H9 (cell line): ENCODE measurements around the gene DUSP5. TPM values are rescaled to one million over a fixed set of nuclear protein-coding genes. Genes with fewer than 3 reads are reported as not detected.

ENCODE experiments used
- DNase-seq: peaks from one replicate; pipeline ENCODE4 v3.0.0-alpha.2; 2017
- H2AFZ ChIP-seq: one replicate; pipeline ENCODE4 v1.6.1; 2013; ENCODE audit warnings: mild to moderate bottlenecking, low read length, control low read depth, moderate library complexity
- H2AK5ac ChIP-seq: 2 replicates; pipeline ENCODE4 v1.6.1; 2013; ENCODE audit warnings: low read length, control low read depth, mixed read lengths; ENCODE audit not compliant: insufficient read length
- H2BK120ac ChIP-seq: one replicate; pipeline ENCODE4 v1.6.1; 2013; ENCODE audit warnings: low read depth, mild to moderate bottlenecking, low read length, control low read depth, inconsistent platforms; ENCODE audit not compliant: poor library complexity, severe bottlenecking
- H2BK12ac ChIP-seq: 2 replicates; pipeline ENCODE4 v1.6.1; 2013; ENCODE audit warnings: low read length, control low read depth, mixed read lengths, low read depth; ENCODE audit not compliant: insufficient read length
- H2BK15ac ChIP-seq: 2 replicates; pipeline ENCODE4 v1.6.1; 2013; ENCODE audit warnings: low read depth, low read length, control low read depth
- H2BK20ac ChIP-seq: one replicate; pipeline ENCODE4 v1.6.1; 2013; ENCODE audit warnings: low read depth, mild to moderate bottlenecking, low read length, control low read depth, inconsistent platforms; ENCODE audit not compliant: poor library complexity, severe bottlenecking
- H2BK5ac ChIP-seq: 2 replicates; pipeline ENCODE4 v1.6.1; 2013; ENCODE audit warnings: low read length, control low read depth, mixed read lengths; ENCODE audit not compliant: insufficient read length
- H3K14ac ChIP-seq: 2 replicates; pipeline ENCODE4 v1.6.1; 2013; ENCODE audit warnings: low read length, control low read depth; ENCODE audit not compliant: insufficient read depth
- H3K18ac ChIP-seq: 2 replicates; pipeline ENCODE4 v1.6.1; 2013; ENCODE audit warnings: low read depth, mild to moderate bottlenecking, mixed read lengths, low read length, control low read depth; ENCODE audit not compliant: insufficient read length
- H3K23ac ChIP-seq: 2 replicates; pipeline ENCODE4 v1.6.1; 2013; ENCODE audit warnings: low read length, control low read depth, mixed read lengths, low read depth; ENCODE audit not compliant: insufficient read length
- H3K23me2 ChIP-seq: 2 replicates; pipeline ENCODE4 v1.6.1; 2013; ENCODE audit warnings: low read depth, mild to moderate bottlenecking, mixed read lengths, low read length, control low read depth; ENCODE audit not compliant: insufficient read length, poor library complexity, severe bottlenecking
- H3K27ac ChIP-seq: 2 replicates; pipeline ENCODE4 v1.5.1; 2013; ENCODE audit warnings: low read length, control low read depth, mixed read lengths, low read depth; ENCODE audit not compliant: insufficient read length
- H3K27me3 ChIP-seq: 2 replicates; pipeline ENCODE4 v1.6.1; 2013; ENCODE audit warnings: low read length, control low read depth, inconsistent platforms; ENCODE audit not compliant: insufficient read depth
- H3K4ac ChIP-seq: 2 replicates; pipeline ENCODE4 v1.6.1; 2013; ENCODE audit warnings: low read depth, mild to moderate bottlenecking, control low read depth, inconsistent platforms, low read length, moderate library complexity
- H3K4me1 ChIP-seq: 2 replicates; pipeline ENCODE4 v1.6.1; 2013; ENCODE audit warnings: low read length, control low read depth, inconsistent platforms; ENCODE audit not compliant: insufficient read depth
- H3K4me2 ChIP-seq: 2 replicates; pipeline ENCODE4 v1.6.1; 2013; ENCODE audit warnings: low read length, control low read depth, mixed read lengths; ENCODE audit not compliant: insufficient read length, insufficient read depth
- H3K56ac ChIP-seq: 2 replicates; pipeline ENCODE4 v1.6.1; 2013; ENCODE audit warnings: low read depth, mild to moderate bottlenecking, mixed read lengths, low read length, control low read depth; ENCODE audit not compliant: insufficient read length
- H3K79me1 ChIP-seq: 2 replicates; pipeline ENCODE4 v1.6.1; 2013; ENCODE audit warnings: low read depth, mild to moderate bottlenecking, moderate library complexity, low read length, control low read depth, inconsistent platforms; ENCODE audit not compliant: insufficient read depth, poor library complexity, severe bottlenecking
- H3K79me2 ChIP-seq: 2 replicates; pipeline ENCODE4 v1.6.1; 2013; ENCODE audit warnings: low read length, control low read depth, inconsistent platforms; ENCODE audit not compliant: insufficient read depth
- H3K9ac ChIP-seq: 2 replicates; pipeline ENCODE4 v1.6.1; 2013; ENCODE audit warnings: low read length, control low read depth, mixed read lengths; ENCODE audit not compliant: insufficient read length; ENCODE audit errors: extremely low read depth
- H3K9me3 ChIP-seq: one replicate; pipeline ENCODE4 v1.6.1; 2013; ENCODE audit warnings: low read depth, low read length, inconsistent platforms; ENCODE audit not compliant: control insufficient read depth
- H3T11ph ChIP-seq: one replicate; pipeline ENCODE4 v1.6.1; 2013; ENCODE audit warnings: mild to moderate bottlenecking, low read length, control low read depth, inconsistent platforms
- H4K20me1 ChIP-seq: one replicate; pipeline ENCODE4 v1.6.1; 2013; ENCODE audit not compliant: control insufficient read depth, insufficient read length, insufficient read depth
- H4K5ac ChIP-seq: 2 replicates; pipeline ENCODE4 v1.6.1; 2013; ENCODE audit warnings: low read depth, mild to moderate bottlenecking, mixed read lengths, low read length, control low read depth; ENCODE audit not compliant: insufficient read length
- H4K8ac ChIP-seq: replicated peaks from 2 replicates; pipeline ENCODE4 v1.6.1; 2013; ENCODE audit warnings: low read length, control low read depth, mixed read lengths, low read depth; ENCODE audit not compliant: insufficient read length
- H4K91ac ChIP-seq: 2 replicates; pipeline ENCODE4 v1.6.1; 2013; ENCODE audit warnings: low read depth, mild to moderate bottlenecking, moderate library complexity, mixed read lengths, low read length, control low read depth; ENCODE audit not compliant: insufficient read length
- H3K27ac Mint-ChIP-seq, 3 experiments: 2 replicates in 2 of 3; 3 replicates in 1 of 3; pipeline ENCODE4 v1.8.0; 2020 to 2021; ENCODE audit warnings: mixed read lengths in 3 of 3, mild to moderate bottlenecking in 1 of 3, moderate library complexity in 1 of 3
- H3K27me3 Mint-ChIP-seq: 2 replicates; pipeline ENCODE4 v1.8.0; 2021; ENCODE audit warnings: low read depth, mild to moderate bottlenecking, moderate library complexity, mixed read lengths
- H3K36me3 Mint-ChIP-seq, 3 experiments: 2 replicates in 2 of 3; 3 replicates in 1 of 3; pipeline ENCODE4 v1.8.0; 2020 to 2021; ENCODE audit warnings: low read depth in 3 of 3, mixed read lengths in 3 of 3; ENCODE audit not compliant: insufficient read depth in 1 of 3
- H3K4me1 Mint-ChIP-seq, 2 experiments: 2 replicates each; pipeline ENCODE4 v1.8.0; 2020; ENCODE audit warnings: mixed read lengths in 2 of 2
- H3K4me3 Mint-ChIP-seq, 2 experiments: 2 replicates in 1 of 2; 3 replicates in 1 of 2; pipeline ENCODE4 v1.8.0; 2020 to 2021; ENCODE audit warnings: mild to moderate bottlenecking in 2 of 2, mixed read lengths in 2 of 2, moderate library complexity in 1 of 2
- H3K9me3 Mint-ChIP-seq, 2 experiments: 2 replicates in 1 of 2; 3 replicates in 1 of 2; pipeline ENCODE4 v1.8.0; 2020; ENCODE audit warnings: mild to moderate bottlenecking in 2 of 2, mixed read lengths in 2 of 2, moderate library complexity in 1 of 2
- CTCF ChIP-seq: fragments of 200-600 bp; sonication (generic); conservative IDR thresholded peaks from 3 replicates; pipeline ENCODE4 v1.8.0; 2021; ENCODE audit warnings: antibody characterized with exemption, mild to moderate bottlenecking
- WGBS: extraction: QIAGEN DNeasy Blood & Tissue Kit; methylation state at CpG from one replicate; pipeline ENCODE4 v1.1.7; 2013; ENCODE audit warnings: missing lambda C conversion rate, low lambda C conversion rate, mixed read lengths; ENCODE audit not compliant: insufficient read length; ENCODE audit errors: extremely low coverage; 5-methylcytosine and 5-hydroxymethylcytosine counted together
- total RNA-seq: library from RNA; stranded (reverse); gene quantifications from 2 replicates; pipeline ENCODE4 v1.2.1, GENCODE V29; 2021

The DUSP5 gene
- total RNA-seq, 1 experiment from 2014 or later, result 29.3 TPM

GRCh38 chr10:110505130-110505770 is 7.5 kb downstream of the DUSP5 start:
- no peak overlapping the region for H2AK5ac ChIP-seq
- Mint-ChIP-seq H3K27me3 (peaks cover 4% of the 10 kb centered on the region; the same call in 1 of the 2 replicates), H3K9me3 (no peaks in the 10 kb centered on the region), H3K4me1 (peaks cover 18 to 26% of the 10 kb centered on the region in 2 experiments), H3K36me3 (peaks cover 23 to 72% (median 36%) of the 10 kb centered on the region in 3 experiments; a peak in 6 of 7 replicates), H3K4me3 (no peak overlapping the region), H3K27ac (peak overlapping the region in 1 of 3 experiments; percentile 49; a peak in 1 of 7 replicates)
- no peak overlapping the region for H3K18ac ChIP-seq
- no peak overlapping the region for H3T11ph ChIP-seq
- no peak for DNase-seq
- H2BK120ac ChIP-seq, result no peak overlapping the region
- H2BK12ac ChIP-seq, result no peak overlapping the region
- H4K5ac ChIP-seq, result no peak overlapping the region
- H4K20me1 ChIP-seq, result peaks cover 4% of the 10 kb centered on the region
- H4K8ac ChIP-seq, result no peak overlapping the region
- no peak overlapping the region for H2BK15ac ChIP-seq
- H3K23me2 ChIP-seq, result peaks cover 3% of the 10 kb centered on the region
- H3K79me1 ChIP-seq, result peaks cover 2% of the 10 kb centered on the region
- no peak overlapping the region for H2AFZ ChIP-seq
- H3K4me1 ChIP-seq, result peaks cover 11% of the 10 kb centered on the region
- no peak overlapping the region for H3K27ac ChIP-seq
- no peak overlapping the region for H3K9ac ChIP-seq
- no peak overlapping the region for H3K14ac ChIP-seq
- TF ChIP-seq CTCF, result no peak
- H3K56ac ChIP-seq, result no peak overlapping the region
- no peak overlapping the region for H2BK5ac ChIP-seq
- H3K23ac ChIP-seq, result no peak overlapping the region
- WGBS, result no CpG with 5 or more reads among the region's 6 CpGs
- H3K4me2 ChIP-seq, result no peak overlapping the region
- H3K4ac ChIP-seq, result no peak overlapping the region
- H4K91ac ChIP-seq, result no peak overlapping the region
- peaks cover 18% of the 10 kb centered on the region; the same call in 1 of the 2 replicates for H3K79me2 ChIP-seq
- H3K9me3 ChIP-seq, result no peaks in the 10 kb centered on the region
- no peak overlapping the region for H2BK20ac ChIP-seq
- H3K27me3 ChIP-seq, result no peaks in the 10 kb centered on the region
